GM21528 (cell line): Measurements from ENCODE around the gene PRKCZ.

ENCODE experiments used
- ATAC-seq: cut with Tn5 transposase; IDR thresholded peaks from one replicate; pipeline ENCODE4 v1.9.1; 2021; ENCODE audit warnings: mild to moderate bottlenecking, moderate library complexity; ENCODE audit not compliant: unreplicated experiment, low FRiP score

PRKCZ gene

GRCh38 chr1:2098839-2099785, 48.9 kb downstream of the PRKCZ start:
- ATAC-seq = no peak

GRCh38 chr1:2099886-2100779, 49.9 kb downstream of the PRKCZ start:
- ATAC-seq = no peak

- ATAC-seq = no peak
Observed at GRCh38 chr1:2100780-2101108, 50.5 kb downstream of the PRKCZ start.

- ATAC-seq = no peak
Observed at GRCh38 chr1:2101531-2101930, 51.3 kb downstream of the PRKCZ start.

- ATAC-seq = no peak
Observed at GRCh38 chr1:2101946-2102345, 51.7 kb downstream of the PRKCZ start.

- ATAC-seq = no peak
Observed at GRCh38 chr1:2102753-2103152, 52.5 kb downstream of the PRKCZ start.

- no peak for ATAC-seq
Observed at GRCh38 chr1:2103266-2103900, 53.2 kb downstream of the PRKCZ start.

GRCh38 chr1:2103901-2104590, 53.8 kb downstream of the PRKCZ start:
- no peak for ATAC-seq

- no peak for ATAC-seq
Observed at GRCh38 chr1:2104621-2105427, 54.6 kb downstream of the PRKCZ start.

- no peak for ATAC-seq
Observed at GRCh38 chr1:2105781-2106524, 55.7 kb downstream of the PRKCZ start.

GRCh38 chr1:2106659-2107405, 56.6 kb downstream of the PRKCZ start:
- ATAC-seq = no peak

GRCh38 chr1:2107586-2108212, 57.5 kb downstream of the PRKCZ start:
- ATAC-seq = no peak

GRCh38 chr1:2108213-2108876, 58.1 kb downstream of the PRKCZ start:
- no peak for ATAC-seq

GRCh38 chr1:2108877-2109580, 58.8 kb downstream of the PRKCZ start:
- ATAC-seq = no peak

- ATAC-seq = no peak
Observed at GRCh38 chr1:2109581-2110021, 59.4 kb downstream of the PRKCZ start.

- ATAC-seq = no peak
Observed at GRCh38 chr1:2110191-2110737, 60.1 kb downstream of the PRKCZ start.
